ENCODE results near the gene ZNF681.
A peak's percentile ranks its signal among the peaks of the same experiment; 100 is the strongest.

The ZNF681 gene

GRCh38 chr19:23766951-23767350 is 8.3 kb upstream of the ZNF681 start:
- TF ChIP-seq TCF12 (IDR thresholded peaks at IDR 0.05; ENCODE audit: low read depth) (no peak), RAD21 (IDR thresholded peaks at IDR 0.05; ENCODE audit: low read depth) (no peak), USF1 (IDR thresholded peaks at IDR 0.05) (no peak), REST (IDR thresholded peaks at IDR 0.05; ENCODE audit: low read depth) (no peak), TAF1 (IDR thresholded peaks at IDR 0.05; ENCODE audit: low read depth) (no peak), CREB1 (IDR thresholded peaks at IDR 0.05; ENCODE audit: low read depth) (no peak), YY1 (IDR thresholded peaks at IDR 0.05; ENCODE audit: low read depth) (no peak), TEAD4 (IDR thresholded peaks at IDR 0.05) (no peak), EP300 (IDR thresholded peaks at IDR 0.05; ENCODE audit: borderline replicate concordance) (no peak), EGR1 (IDR thresholded peaks at IDR 0.05) (no peak), ZBTB7A (IDR thresholded peaks at IDR 0.05; ENCODE audit: low read depth) (no peak), FOXM1 (IDR thresholded peaks at IDR 0.05; ENCODE audit: borderline replicate concordance, low read depth) (no peak), CEBPB (IDR thresholded peaks at IDR 0.05) (no peak)

GRCh38 chr19:23764781-23765180 is 6.1 kb upstream of the ZNF681 start:
- TF ChIP-seq TEAD4 (IDR thresholded peaks at IDR 0.05) = no peak
- TF ChIP-seq EGR1 (IDR thresholded peaks at IDR 0.05) = no peak

- TF ChIP-seq USF1 (IDR thresholded peaks at IDR 0.05) = no peak
- TF ChIP-seq YY1 (IDR thresholded peaks at IDR 0.05; ENCODE audit: low read depth) = peak; percentile 89
- peak; percentile 33; the same call in 1 of the 2 replicates for TF ChIP-seq MAX (IDR thresholded peaks at IDR 0.05)
- TF ChIP-seq ZBTB7A (IDR thresholded peaks at IDR 0.05; ENCODE audit: low read depth) = peak; percentile 82; the same call in 1 of the 2 replicates
- no peak for TF ChIP-seq EP300 (IDR thresholded peaks at IDR 0.05; ENCODE audit: borderline replicate concordance)
- TF ChIP-seq FOXM1 (IDR thresholded peaks at IDR 0.05; ENCODE audit: borderline replicate concordance, low read depth) = no peak; the same call in 1 of the 2 replicates
- peak; percentile 54; the same call in 1 of the 2 replicates for TF ChIP-seq TCF12 (IDR thresholded peaks at IDR 0.05; ENCODE audit: low read depth)
- TF ChIP-seq CEBPB (IDR thresholded peaks at IDR 0.05) = peak; percentile 59; the same call in 1 of the 2 replicates
- TF ChIP-seq TAF1 (IDR thresholded peaks at IDR 0.05; ENCODE audit: low read depth) = peak; percentile 76
- peak; percentile 76; the same call in 1 of the 2 replicates for TF ChIP-seq TEAD4 (IDR thresholded peaks at IDR 0.05)
These were observed 4.4 kb upstream of the ZNF681 start for GRCh38 chr19:23762884-23763711.

GRCh38 chr19:23762548-23762883 is 3.8 kb upstream of the ZNF681 start:
- TF ChIP-seq RAD21 (IDR thresholded peaks at IDR 0.05; ENCODE audit: low read depth) = no peak
- no peak for TF ChIP-seq YY1 (IDR thresholded peaks at IDR 0.05; ENCODE audit: low read depth)
- TF ChIP-seq FOXM1 (IDR thresholded peaks at IDR 0.05; ENCODE audit: borderline replicate concordance, low read depth) = no peak; the same call in 1 of the 2 replicates

GRCh38 chr19:23718802-23719201 is 39.9 kb downstream of the ZNF681 start:
- TF ChIP-seq TEAD4 (IDR thresholded peaks at IDR 0.05) (no peak), EP300 (IDR thresholded peaks at IDR 0.05; ENCODE audit: borderline replicate concordance) (no peak), YY1 (IDR thresholded peaks at IDR 0.05; ENCODE audit: low read depth) (no peak), MAX (IDR thresholded peaks at IDR 0.05) (no peak), EGR1 (IDR thresholded peaks at IDR 0.05) (no peak), NFIC (IDR thresholded peaks at IDR 0.05) (no peak), REST (IDR thresholded peaks at IDR 0.05; ENCODE audit: low read depth) (no peak), RAD21 (IDR thresholded peaks at IDR 0.05; ENCODE audit: low read depth) (no peak), USF1 (IDR thresholded peaks at IDR 0.05) (no peak), TAF1 (IDR thresholded peaks at IDR 0.05; ENCODE audit: low read depth) (no peak), CEBPB (IDR thresholded peaks at IDR 0.05) (no peak), CREB1 (IDR thresholded peaks at IDR 0.05; ENCODE audit: low read depth) (no peak), FOXM1 (IDR thresholded peaks at IDR 0.05; ENCODE audit: borderline replicate concordance, low read depth) (no peak), TCF12 (IDR thresholded peaks at IDR 0.05; ENCODE audit: low read depth) (no peak), ZBTB7A (IDR thresholded peaks at IDR 0.05; ENCODE audit: low read depth) (no peak)
